Stimulated activated naive CD8-positive, alpha-beta T cell treated with anti-CD3 and anti-CD28 coated beads, Interleukin-15, amount 100 ng/mL, for 72 hours (primary cell): ENCODE measurements around the gene DRAM1.

ENCODE experiments used
- ATAC-seq: fragments of 150-1000 bp; cut with Tn5 transposase; 2 replicates; pipeline ENCODE4 v1.10.0; 2021; ENCODE audit warnings: mild to moderate bottlenecking, moderate library complexity
- DNase-seq, 2 donors: peaks; one replicate each; pipeline ENCODE4 v3.0.0; 2021 to 2022
- H3K27ac Mint-ChIP-seq, 2 donors: one replicate each; pipeline ENCODE4 v1.8.0; 2022; ENCODE audit warnings: mild to moderate bottlenecking in 2 of 2, mixed read lengths in 2 of 2, moderate library complexity in 2 of 2
- H3K27me3 Mint-ChIP-seq: one replicate; pipeline ENCODE4 v1.8.0; 2022; ENCODE audit warnings: mixed read lengths
- H3K4me1 Mint-ChIP-seq: one replicate; pipeline ENCODE4 v1.8.0; 2022; ENCODE audit warnings: mild to moderate bottlenecking, mixed read lengths
- H3K4me3 Mint-ChIP-seq, 2 donors: one replicate each; pipeline ENCODE4 v1.8.0; 2022; ENCODE audit warnings: mild to moderate bottlenecking in 2 of 2, mixed read lengths in 2 of 2, moderate library complexity in 1 of 2
- H3K9me3 Mint-ChIP-seq, 2 donors: one replicate each; pipeline ENCODE4 v1.8.0; 2022; ENCODE audit warnings: mixed read lengths in 2 of 2

DRAM1 gene

DNA sequence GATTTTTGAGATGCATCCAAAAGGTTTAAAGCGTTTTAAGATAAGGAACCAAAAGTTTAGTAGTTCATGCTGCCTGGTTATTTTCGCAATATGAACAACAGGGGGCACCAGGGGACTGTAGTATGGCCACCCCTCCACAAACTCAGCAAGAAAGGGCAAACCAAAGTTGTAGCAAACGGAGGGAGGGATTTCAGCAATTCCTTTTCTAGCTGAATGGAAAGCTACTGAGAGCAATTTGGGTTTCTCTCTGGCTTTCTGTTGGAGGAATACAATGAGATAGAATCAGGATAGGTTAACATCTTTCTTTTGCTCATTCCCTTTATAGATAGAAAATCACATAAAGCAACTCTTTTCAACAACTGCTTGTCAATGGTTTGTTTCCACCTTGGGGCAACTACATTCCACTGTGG lies 62.5 kb downstream of the DRAM1 start:
- peak; percentile 55 to 56 for DNase-seq
- H3K4me3 Mint-ChIP-seq = no peak overlapping the region
- H3K27me3 Mint-ChIP-seq = peaks cover 20% of the 10 kb centered on the region
- no peaks in the 10 kb centered on the region for H3K9me3 Mint-ChIP-seq
- no peak overlapping the region for H3K27ac Mint-ChIP-seq
- H3K4me1 Mint-ChIP-seq = no peaks in the 10 kb centered on the region
- peak; percentile 68 for ATAC-seq

DNA sequence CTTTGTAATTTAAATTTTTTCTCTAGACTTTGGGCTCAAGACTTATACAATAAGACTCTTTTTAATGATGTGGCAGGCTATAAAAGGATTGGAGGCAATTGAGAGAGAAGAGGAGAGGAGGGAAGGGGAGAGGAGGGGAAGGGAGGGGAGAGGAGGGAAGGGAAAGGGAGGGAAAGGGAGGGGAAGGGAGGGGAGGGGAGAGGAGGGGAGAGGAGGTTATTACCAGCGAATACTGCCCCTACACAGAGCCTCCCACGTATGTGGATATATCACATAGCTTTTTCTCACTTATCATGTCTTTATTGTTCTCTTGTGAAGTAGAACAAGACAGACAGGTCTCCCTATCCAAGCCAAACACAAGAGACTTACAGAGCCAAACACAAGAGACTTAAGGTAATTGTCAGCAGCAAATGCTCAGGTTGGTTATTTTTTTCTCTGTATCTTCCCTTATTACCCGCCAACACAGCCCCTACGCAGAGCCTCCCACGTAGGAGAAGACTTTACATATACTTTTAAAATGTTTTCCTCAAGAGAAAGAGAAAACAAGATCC lies 63.1 kb downstream of the DRAM1 start:
- DNase-seq (no peak), ATAC-seq (no peak)
- H3K4me1 Mint-ChIP-seq = no peaks in the 10 kb centered on the region
- no peak overlapping the region for H3K4me3 Mint-ChIP-seq
- no peak overlapping the region for H3K27ac Mint-ChIP-seq
- H3K9me3 Mint-ChIP-seq = no peaks in the 10 kb centered on the region
- H3K27me3 Mint-ChIP-seq = peaks cover 18% of the 10 kb centered on the region

DNA sequence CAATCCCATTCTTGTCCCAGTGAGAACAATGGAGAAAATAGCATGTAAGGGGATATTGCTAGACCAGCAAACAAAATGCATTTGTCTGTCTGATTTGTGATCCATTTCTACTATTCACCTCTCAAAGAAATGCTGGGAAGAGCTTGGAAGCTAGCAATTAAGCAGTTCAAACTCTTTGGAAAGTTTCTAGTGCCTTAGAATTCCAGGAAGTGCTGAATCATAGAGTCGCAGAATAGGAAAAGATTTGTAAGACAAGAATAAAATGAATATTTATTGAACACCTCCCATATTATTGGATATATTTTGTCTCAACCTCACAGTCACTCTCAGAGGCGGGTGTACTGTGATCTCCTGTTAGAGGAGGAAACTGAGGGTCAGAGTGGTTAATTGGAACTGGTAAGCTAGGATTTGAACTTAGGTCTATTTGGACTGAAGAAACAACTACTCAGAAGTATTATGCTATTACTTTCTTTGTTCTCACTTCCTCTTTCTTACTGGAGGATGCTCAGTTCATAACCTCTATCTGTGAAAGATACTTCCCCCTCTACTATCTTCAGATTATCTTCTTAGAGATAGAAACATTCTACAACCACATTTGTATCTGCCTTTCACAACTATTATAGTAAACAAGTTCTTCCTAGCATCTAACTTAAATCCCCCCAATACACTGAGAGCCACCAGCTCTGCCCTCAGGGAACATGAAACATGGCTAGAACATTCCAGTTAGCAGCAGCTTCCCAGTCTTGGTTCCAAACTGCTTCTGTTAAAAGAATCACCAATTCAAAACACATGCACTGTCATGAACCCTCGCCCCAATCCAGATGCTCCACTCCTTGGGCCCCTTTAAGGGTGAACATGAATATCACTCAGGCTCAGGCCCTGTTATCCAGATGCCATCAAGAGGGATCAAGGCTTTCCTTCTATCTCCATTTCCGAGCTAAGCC lies 64.2 kb downstream of the DRAM1 start:
- ATAC-seq (no peak), DNase-seq (no peak)
- H3K4me1 Mint-ChIP-seq = peaks cover 8% of the 10 kb centered on the region

DNA sequence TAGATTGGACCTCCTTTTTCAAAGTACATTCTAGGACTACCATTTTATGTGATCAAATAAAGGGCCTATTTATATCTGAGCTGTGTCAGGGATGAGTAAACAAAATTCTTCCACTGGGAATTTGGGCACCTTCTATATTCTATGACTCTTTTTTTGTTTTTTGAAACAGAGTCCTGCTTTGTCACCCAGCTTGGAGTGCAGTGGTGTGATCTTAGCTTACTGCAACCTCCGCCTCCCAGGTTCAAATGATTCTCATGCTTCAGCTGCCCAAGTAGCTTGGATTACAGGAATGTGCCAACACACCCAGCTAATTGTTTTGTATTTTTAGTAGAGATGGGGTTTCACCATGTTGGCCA lies 64.8 kb downstream of the DRAM1 start:
- DNase-seq = no peak
- Mint-ChIP-seq H3K27ac (no peak overlapping the region), H3K27me3 (peaks cover 18% of the 10 kb centered on the region), H3K9me3 (no peaks in the 10 kb centered on the region), H3K4me1 (peaks cover 10% of the 10 kb centered on the region), H3K4me3 (no peak overlapping the region)
- ATAC-seq = no peak

More for the DNA sequence above, 64.2 kb downstream of the DRAM1 start:
- no peaks in the 10 kb centered on the region for H3K9me3 Mint-ChIP-seq
- H3K27ac Mint-ChIP-seq = no peak overlapping the region
- no peak overlapping the region for H3K4me3 Mint-ChIP-seq
- peaks cover 18% of the 10 kb centered on the region for H3K27me3 Mint-ChIP-seq

DNA sequence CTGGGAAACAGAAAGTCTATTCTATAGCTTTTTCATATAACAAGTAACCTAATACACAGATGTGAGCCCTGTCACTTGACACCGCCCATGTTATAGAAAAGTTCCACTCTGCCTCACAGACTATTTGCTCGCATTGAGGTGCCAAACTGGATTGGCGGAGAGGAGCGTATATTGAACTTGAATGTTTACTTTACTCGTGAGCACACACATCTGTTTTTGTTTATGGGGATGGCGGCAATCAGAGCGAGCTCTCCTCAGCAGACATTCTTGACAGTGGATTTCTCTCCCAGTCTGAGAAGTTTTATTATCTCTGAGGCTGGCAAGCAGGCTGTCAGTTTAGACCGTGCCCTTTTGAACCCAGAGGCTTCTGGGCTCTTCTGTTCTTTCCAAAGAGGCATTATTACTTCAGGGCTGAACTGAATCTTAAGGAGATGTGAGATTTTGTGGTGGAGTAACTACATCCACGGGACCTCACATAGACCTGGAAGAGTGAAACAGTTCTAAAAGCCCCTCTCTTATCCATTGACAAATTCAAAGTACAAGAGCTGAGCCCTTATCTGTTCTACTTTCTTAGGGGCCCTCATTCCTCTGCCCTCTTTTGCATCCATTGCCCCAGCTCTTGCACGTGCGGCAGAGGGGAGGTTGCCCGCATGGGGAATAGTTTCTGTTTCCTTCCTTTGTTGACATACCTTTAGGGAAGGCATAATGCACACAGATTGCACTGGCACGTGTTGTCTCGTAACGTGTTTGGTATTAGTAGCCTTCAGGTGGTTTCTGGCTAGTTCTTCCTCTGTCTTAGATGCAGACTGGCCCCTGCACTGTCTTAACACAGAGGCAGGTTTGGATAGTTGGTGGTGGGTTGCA lies 68.2 kb downstream of the DRAM1 start:
- no peak for DNase-seq
- no peaks in the 10 kb centered on the region for H3K9me3 Mint-ChIP-seq
- peaks cover 15% of the 10 kb centered on the region for H3K4me1 Mint-ChIP-seq
- ATAC-seq = no peak
- H3K27me3 Mint-ChIP-seq = peaks cover 16% of the 10 kb centered on the region
- no peak overlapping the region for H3K4me3 Mint-ChIP-seq
- H3K27ac Mint-ChIP-seq = peak overlapping the region in 1 of 2 donors; percentile 11

DNA sequence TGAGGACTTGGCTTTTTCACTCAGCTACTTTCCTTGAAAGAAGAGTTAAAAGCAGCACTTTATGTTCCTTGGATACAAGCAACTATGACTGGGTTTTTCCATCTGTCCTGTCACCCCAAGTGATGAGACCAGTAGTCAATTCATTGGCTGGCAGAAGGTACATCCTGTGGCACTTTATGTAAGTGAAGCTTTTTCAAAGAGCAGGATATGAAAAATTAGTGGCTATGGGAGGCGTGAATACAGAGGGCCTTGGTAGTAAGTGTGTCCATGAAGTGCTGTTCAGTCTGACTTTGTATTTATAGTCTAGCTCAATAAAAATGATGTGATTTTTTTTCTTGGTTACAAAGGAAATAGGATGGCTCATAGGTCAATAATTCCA lies 68.8 kb downstream of the DRAM1 start:
- Mint-ChIP-seq H3K27ac (peak overlapping the region in 1 of 2 donors; percentile 11), H3K4me1 (peaks cover 19% of the 10 kb centered on the region), H3K9me3 (no peaks in the 10 kb centered on the region), H3K4me3 (no peak overlapping the region), H3K27me3 (peaks cover 9% of the 10 kb centered on the region)
- no peak for DNase-seq
- peak; percentile 50 for ATAC-seq

DNA sequence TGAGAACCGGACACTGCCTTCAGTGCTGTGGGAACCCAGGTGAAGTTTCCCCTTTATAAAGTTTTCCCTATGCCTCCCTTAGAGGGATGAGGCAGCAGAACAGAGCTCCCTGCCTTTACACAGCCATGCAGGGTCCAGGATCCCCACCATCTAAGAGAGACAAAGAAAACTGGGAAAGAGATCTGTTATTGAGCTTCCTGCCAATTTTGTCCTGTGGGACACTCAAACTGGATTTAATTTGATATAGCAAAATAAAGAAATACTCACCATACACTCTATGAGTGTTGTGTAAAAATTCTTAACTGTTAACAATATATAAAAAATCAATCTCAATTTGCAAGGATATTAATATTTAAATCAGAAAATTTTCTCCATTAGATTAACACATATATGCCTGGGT lies 69.9 kb downstream of the DRAM1 start:
- peak overlapping the region in 1 of 2 donors; percentile 83 for H3K27ac Mint-ChIP-seq
- peaks cover 7% of the 10 kb centered on the region for H3K27me3 Mint-ChIP-seq

DNA sequence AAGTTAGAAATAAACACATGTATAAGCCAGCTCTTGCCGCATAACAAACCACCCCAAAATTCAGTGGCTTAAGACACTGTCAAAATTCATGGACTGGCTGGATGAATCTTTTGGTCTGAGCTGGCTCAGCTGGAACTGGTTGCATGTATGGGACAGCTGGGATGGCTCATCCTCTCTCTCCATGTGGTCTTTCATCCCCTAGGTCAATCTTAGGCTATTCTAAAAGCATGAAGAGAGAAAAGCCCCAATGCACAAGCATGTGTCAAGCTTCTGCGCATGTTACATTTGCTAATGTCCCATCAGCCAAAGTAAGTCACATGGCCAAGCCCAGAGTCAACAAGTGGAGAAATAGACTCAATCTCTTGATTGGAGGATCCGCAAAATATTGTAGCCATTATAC lies 71.0 kb downstream of the DRAM1 start:
- no peaks in the 10 kb centered on the region for H3K9me3 Mint-ChIP-seq
- no peak overlapping the region for H3K27ac Mint-ChIP-seq
- H3K27me3 Mint-ChIP-seq = peaks cover 7% of the 10 kb centered on the region
- no peak for ATAC-seq
- peaks cover 21% of the 10 kb centered on the region for H3K4me1 Mint-ChIP-seq
- H3K4me3 Mint-ChIP-seq = no peak overlapping the region
- DNase-seq = no peak

More for the DNA sequence above, 69.9 kb downstream of the DRAM1 start:
- Mint-ChIP-seq H3K9me3 (no peaks in the 10 kb centered on the region), H3K4me1 (peaks cover 21% of the 10 kb centered on the region), H3K4me3 (no peak overlapping the region)
- DNase-seq = no peak
- no peak for ATAC-seq

DNA sequence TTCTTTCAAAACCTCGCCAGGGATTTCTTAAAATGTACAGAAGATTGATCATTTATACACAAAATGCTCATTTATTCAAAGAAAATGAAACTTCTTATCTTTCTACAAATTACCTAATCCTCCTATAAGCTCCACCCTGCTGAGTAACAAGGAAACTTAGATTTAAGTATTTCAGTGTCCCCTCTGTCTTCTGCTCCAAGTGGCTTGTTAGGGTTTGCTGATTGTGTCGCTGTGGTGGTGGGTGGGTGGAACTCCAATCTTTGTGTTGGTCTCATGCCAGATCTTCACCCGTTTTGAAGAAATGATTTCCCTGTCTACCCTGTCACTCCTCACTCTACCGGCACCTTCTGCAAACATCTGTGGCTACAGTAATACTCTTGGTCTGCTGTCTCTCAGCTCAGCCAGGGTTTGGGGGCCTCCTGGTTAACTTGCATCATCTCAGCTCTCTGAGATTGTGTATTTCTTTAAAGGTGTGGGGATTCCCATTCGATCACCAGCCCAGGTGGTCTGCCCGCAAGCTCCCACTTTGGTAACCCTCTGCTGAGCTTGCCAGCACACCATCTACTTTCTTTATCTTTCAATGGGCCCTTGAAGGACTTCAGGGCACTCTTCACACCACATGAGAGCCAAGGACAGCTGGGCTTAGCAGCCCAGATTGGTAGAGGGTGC lies 73.8 kb downstream of the DRAM1 start:
- DNase-seq = peak in 1 of 2 donors; percentile 30
- peaks cover 17% of the 10 kb centered on the region for H3K4me1 Mint-ChIP-seq
- ATAC-seq = peak; percentile 81
- peaks cover 10% of the 10 kb centered on the region for H3K27me3 Mint-ChIP-seq
- H3K27ac Mint-ChIP-seq = peak overlapping the region; percentile 30 to 37
- H3K4me3 Mint-ChIP-seq = no peak overlapping the region
- no peaks in the 10 kb centered on the region for H3K9me3 Mint-ChIP-seq

DNA sequence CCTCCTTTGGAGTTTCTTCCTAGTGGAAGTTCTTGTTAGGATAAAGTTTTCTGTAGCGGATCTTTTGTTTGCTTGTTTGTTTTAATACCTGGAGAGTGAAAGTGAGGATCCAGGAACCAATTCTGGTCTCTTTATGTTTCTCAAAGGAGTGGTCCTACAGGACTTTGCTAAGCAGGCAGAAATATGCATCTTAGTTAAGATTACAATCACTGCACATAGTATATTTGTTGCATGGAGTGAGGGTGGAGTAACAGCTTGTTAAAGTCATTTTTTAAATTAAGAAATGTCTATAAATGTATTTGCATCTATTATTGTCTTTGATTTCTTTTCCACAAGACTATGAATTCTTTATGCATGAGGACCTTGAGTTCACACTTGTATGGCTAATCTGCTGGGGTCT lies 76.7 kb downstream of the DRAM1 start:
- Mint-ChIP-seq H3K27ac (no peak overlapping the region), H3K4me1 (peaks cover 11% of the 10 kb centered on the region), H3K9me3 (peaks cover 4 to 11% of the 10 kb centered on the region in 2 donors), H3K27me3 (peaks cover 9% of the 10 kb centered on the region), H3K4me3 (no peak overlapping the region)
- DNase-seq (no peak), ATAC-seq (no peak)

DNA sequence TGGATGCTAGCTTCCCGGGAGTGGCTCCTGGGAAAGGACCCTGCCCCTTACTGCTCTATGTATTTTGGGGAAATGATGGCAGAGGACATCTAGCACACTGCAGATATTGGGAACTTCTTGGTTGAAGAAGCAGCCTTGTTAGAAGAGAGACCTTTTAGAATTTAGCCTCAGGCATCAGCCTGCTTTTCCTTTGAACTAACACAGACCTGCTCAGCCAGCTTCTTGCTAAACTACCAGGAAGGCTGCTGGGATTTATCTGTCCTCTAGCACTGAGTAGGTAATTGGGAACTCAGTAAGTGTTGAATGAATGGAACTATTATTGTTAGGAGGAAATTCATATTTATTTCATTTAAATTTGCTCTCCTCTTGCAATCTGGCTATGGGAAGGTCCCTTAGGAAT lies 77.3 kb downstream of the DRAM1 start:
- Mint-ChIP-seq H3K4me3 (no peak overlapping the region), H3K4me1 (peaks cover 11% of the 10 kb centered on the region), H3K9me3 (peaks cover 8 to 13% of the 10 kb centered on the region in 2 donors), H3K27me3 (peaks cover 9% of the 10 kb centered on the region), H3K27ac (no peak overlapping the region)
- ATAC-seq (no peak), DNase-seq (no peak)

DNA sequence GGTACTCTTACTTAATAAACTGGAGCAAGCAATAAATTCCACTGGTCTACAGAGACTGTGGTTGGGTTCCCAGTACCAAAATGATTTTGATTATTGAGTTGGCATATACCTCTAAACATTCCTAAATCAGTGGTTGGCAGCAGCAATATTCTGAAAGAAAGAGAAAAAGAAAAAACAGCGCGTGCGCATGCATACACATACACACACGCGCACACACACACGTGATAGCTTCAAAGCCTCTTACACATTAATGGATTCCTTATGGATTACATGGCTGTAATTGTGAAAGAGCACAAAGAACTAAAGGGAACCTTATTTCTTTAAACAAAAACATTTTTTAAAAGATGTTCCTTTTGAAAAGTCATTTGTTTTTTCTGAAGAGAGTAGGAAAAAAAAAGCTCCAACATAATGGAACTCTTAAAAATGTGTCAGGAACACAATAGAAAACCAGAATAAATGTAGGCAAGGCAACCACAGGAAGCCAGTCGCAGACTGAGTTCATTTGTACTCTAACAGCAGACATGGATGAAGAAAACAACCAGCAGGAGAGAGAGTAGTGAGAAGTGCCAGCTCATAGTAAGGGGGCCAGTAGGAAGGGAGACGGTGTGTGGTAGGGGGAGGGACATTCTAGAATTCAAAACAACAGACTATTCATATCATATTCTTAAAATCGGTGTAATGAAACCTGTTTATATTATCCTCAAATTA lies 80.0 kb downstream of the DRAM1 start:
- peaks cover 9% of the 10 kb centered on the region for H3K27me3 Mint-ChIP-seq
- ATAC-seq (no peak), DNase-seq (no peak)
- H3K4me1 Mint-ChIP-seq = no peaks in the 10 kb centered on the region
- H3K27ac Mint-ChIP-seq = peak overlapping the region in 1 of 2 donors; percentile 2
- peaks cover 17 to 25% of the 10 kb centered on the region in 2 donors for H3K9me3 Mint-ChIP-seq
- no peak overlapping the region for H3K4me3 Mint-ChIP-seq

DNA sequence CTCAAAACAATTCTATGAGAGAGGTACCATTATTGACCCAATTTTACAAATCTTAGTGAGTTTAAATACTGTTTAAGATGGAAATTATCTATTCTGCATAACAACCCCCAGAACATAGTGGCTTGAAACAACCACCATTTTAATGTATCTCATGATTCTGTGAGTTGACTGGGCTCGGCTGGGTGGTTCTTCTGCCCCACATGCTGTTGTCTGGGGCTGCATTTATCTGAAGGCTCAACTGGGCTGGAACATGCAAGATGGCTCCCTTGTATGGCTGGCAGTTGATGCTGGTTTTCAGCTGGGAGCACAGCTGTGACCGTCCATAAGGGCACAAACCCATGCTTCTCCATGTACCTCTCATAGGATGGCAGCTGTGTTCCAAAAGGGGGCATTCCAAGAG lies 82.2 kb downstream of the DRAM1 start:
- Mint-ChIP-seq H3K4me1 (no peaks in the 10 kb centered on the region), H3K4me3 (no peak overlapping the region), H3K9me3 (peaks cover 17 to 25% of the 10 kb centered on the region in 2 donors), H3K27me3 (peaks cover 7% of the 10 kb centered on the region), H3K27ac (no peak overlapping the region)
- ATAC-seq (no peak), DNase-seq (no peak)

DNA sequence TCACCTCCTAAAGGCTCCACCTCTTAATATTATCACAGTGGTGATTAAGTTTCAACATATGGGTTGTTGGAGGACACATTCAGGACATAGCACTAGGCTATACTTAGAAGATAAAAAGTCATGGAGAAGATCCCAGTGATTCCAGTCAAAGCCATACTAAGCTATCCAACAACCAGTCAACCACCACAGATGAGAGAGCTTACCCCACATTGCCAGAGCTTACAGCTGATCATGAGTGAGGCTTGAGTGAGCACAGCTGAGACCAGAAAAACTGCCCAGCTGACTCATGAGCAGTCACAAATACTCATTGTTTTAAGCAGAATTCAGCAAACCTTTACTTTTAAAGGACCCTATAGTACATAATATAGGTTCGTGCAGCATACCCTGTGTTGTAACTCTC lies 85.1 kb downstream of the DRAM1 start:
- H3K27me3 Mint-ChIP-seq = no peaks in the 10 kb centered on the region

DNA sequence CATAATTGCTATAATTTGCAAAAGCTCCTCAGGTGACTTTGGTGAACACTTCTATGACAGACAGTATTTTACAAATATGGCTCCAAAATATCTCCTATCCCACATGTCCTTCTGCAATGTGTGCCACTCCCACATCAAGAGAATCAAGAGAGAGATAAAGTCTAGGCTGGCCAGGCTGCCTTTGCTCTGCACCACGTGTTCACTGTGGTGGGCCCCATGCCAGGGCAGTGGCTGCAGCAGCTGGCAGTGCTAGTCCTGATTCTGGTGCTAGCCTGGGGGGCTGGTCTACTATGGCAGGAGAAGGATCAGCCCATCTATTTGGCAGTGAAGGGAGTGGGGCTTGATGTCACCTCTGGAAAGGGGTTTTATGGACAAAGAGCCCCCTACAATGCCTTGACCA lies 86.3 kb downstream of the DRAM1 start:
- no peak for DNase-seq
- H3K27me3 Mint-ChIP-seq = no peaks in the 10 kb centered on the region
- H3K4me1 Mint-ChIP-seq = peaks cover 6% of the 10 kb centered on the region
- no peak overlapping the region for H3K27ac Mint-ChIP-seq
- no peak for ATAC-seq
- H3K4me3 Mint-ChIP-seq = no peak overlapping the region
- H3K9me3 Mint-ChIP-seq = peaks cover 13 to 16% of the 10 kb centered on the region in 2 donors

More for the DNA sequence above, 85.1 kb downstream of the DRAM1 start:
- DNase-seq (no peak), ATAC-seq (no peak)
- Mint-ChIP-seq H3K4me3 (no peak overlapping the region), H3K4me1 (no peaks in the 10 kb centered on the region), H3K9me3 (peaks cover 16 to 25% of the 10 kb centered on the region in 2 donors), H3K27ac (no peak overlapping the region)
